ENCODE measurements around the gene ELN. TPM values are rescaled to one million over a fixed set of nuclear protein-coding genes. Genes with fewer than 3 reads are reported as not detected.

The ELN gene
- total RNA-seq, 1 experiment from 2014 or later = 65.9 TPM

DNA sequence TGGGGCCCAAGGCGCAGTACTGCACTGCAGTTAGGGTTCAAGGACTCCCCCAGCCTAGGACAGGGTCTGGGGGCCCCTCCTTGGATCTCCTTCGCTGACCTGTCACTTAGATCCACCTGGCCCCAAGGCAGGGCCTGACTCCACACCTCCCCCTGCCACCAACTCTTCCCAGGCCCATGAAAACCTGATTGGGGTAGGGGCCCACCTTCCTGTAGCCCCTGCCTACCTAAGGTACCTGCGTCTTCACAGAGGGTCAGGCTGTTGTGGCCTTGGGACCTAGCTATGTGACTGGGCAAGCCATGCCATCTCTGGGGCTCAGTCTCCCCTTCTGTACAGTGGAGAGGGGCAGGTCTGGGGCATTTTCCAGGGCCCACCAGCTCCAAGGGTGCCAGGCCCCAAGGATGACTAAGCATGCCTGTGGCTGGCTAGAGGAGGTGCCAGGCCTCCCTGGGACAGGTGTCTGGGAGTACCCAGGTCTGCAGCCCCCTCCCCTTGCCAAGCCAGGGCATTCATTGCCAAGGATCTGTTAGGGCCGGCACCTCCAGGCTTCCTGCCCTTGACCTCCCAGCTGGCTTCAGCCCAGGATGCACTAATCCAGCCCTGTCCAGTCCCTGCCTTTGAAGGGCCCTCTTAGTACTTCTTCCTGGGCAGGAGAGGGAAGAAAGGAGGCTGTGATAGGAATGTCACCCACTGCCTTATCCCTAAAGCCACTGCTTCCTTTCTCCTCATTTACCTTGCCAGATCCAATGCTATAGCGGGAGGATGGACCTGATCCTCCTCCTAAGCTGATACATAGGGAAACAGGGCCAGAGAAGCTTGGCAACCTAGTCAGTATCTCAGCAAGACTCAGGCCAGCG, 57.0 kb downstream of the ELN start:
- no TSS peak for BruUV-seq (replicated peaks)
- H3K9me3 ChIP-seq (ENCODE audit: low read depth, low read length, poor library complexity, severe bottlenecking) = no peaks in the 10 kb centered on the region
- H3K4me3 ChIP-seq (ENCODE audit: low read depth, low read length, poor library complexity, severe bottlenecking) = peak overlapping the region; percentile 88
- H3K27me3 ChIP-seq (replicated peaks; ENCODE audit: insufficient read depth, low read depth, low read length, poor library complexity) = no peaks in the 10 kb centered on the region
- peaks cover 13% of the 10 kb centered on the region for H3K4me1 ChIP-seq (ENCODE audit: insufficient read depth, low read length, poor library complexity, severe bottlenecking)
- intact Hi-C loops (cut with micrococcal nuclease; ENCODE audit: unreplicated experiment) = no loop called here
- peak overlapping the region; percentile 81 for H3K27ac ChIP-seq (ENCODE audit: low read depth, low read length, poor library complexity, severe bottlenecking)
- ChIA-PET CTCF (no interaction called here), POLR2A (ENCODE audit: low non-redundant PET) (no interaction called here)
- TF ChIP-seq EZH2 (IDR thresholded peaks at IDR 0.05; ENCODE audit: borderline replicate concordance, low read depth, low read length, poor library complexity, severe bottlenecking) (no peak), CTCF (conservative IDR thresholded peaks at IDR 0.05; ENCODE audit: low read depth, low read length) (no peak)
- no peak for DNase-seq (ENCODE audit: low spot score)
- H3K36me3 ChIP-seq (ENCODE audit: insufficient read depth, low read length, poor library complexity, severe bottlenecking) = peaks cover 16% of the 10 kb centered on the region

DNA sequence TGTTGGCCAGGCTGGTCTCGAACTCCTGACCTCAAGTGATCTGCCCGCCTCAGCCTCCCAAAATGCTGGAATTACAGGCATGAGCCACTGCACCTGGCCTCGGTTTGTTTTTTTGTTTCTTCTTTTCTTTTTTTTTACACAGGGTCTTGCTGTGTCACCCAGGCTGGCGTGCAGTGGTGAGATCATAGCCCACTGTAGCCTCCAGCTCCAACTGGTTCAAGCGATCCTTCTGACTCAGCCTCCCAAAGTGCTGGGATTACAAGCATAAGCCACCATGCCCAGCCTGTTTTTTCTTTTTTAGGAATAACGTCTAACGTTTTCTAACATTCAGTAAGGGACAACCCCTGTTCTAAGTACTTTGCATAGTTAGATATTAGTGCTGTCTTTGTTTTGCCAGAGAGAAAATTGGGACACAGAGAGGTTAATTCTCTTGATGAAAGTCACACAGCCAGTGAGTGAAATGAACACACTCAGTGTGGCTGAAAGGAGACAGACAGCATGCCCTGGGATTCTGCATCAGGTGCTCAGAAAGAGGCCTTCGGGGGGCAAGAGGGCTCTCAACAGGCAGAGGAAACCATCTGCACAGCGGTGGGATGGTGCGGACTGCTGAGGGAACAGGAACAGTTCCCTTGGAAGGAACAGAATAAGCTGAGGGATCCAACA, 59.9 kb downstream of the ELN start:
- H3K4me3 ChIP-seq (ENCODE audit: low read depth, low read length, poor library complexity, severe bottlenecking) = no peak overlapping the region
- ChIA-PET POLR2A (ENCODE audit: low non-redundant PET) (no interaction called here), CTCF (no interaction called here)
- H3K27me3 ChIP-seq (replicated peaks; ENCODE audit: insufficient read depth, low read depth, low read length, poor library complexity) = no peaks in the 10 kb centered on the region
- BruUV-seq (replicated peaks) = no TSS peak
- H3K4me1 ChIP-seq (ENCODE audit: insufficient read depth, low read length, poor library complexity, severe bottlenecking) = peaks cover 11% of the 10 kb centered on the region
- TF ChIP-seq EZH2 (IDR thresholded peaks at IDR 0.05; ENCODE audit: borderline replicate concordance, low read depth, low read length, poor library complexity, severe bottlenecking) = no peak
- TF ChIP-seq CTCF (conservative IDR thresholded peaks at IDR 0.05; ENCODE audit: low read depth, low read length) = no peak
- no peak overlapping the region for H3K27ac ChIP-seq (ENCODE audit: low read depth, low read length, poor library complexity, severe bottlenecking)
- no peaks in the 10 kb centered on the region for H3K9me3 ChIP-seq (ENCODE audit: low read depth, low read length, poor library complexity, severe bottlenecking)
- intact Hi-C loops (cut with micrococcal nuclease; ENCODE audit: unreplicated experiment) = no loop called here
- DNase-seq (ENCODE audit: low spot score) = no peak
- H3K36me3 ChIP-seq (ENCODE audit: insufficient read depth, low read length, poor library complexity, severe bottlenecking) = peaks cover 16% of the 10 kb centered on the region

GRCh38 chr7:74092321-74092963, 64.5 kb downstream of the ELN start:
- ChIA-PET CTCF (no interaction called here), POLR2A (ENCODE audit: low non-redundant PET) (interaction anchor here (0.6 kb wide), 1 partner anchor 65 kb away, joined by 9 read pairs; no protein-coding TSS in a partner anchor)
- intact Hi-C loops (cut with micrococcal nuclease; ENCODE audit: unreplicated experiment) = no loop called here
- Histone ChIP-seq H3K4me1 (ENCODE audit: insufficient read depth, low read length, poor library complexity, severe bottlenecking) (peaks cover 21% of the 10 kb centered on the region), H3K27ac (ENCODE audit: low read depth, low read length, poor library complexity, severe bottlenecking) (no peak overlapping the region), H3K9me3 (ENCODE audit: low read depth, low read length, poor library complexity, severe bottlenecking) (no peaks in the 10 kb centered on the region), H3K36me3 (ENCODE audit: insufficient read depth, low read length, poor library complexity, severe bottlenecking) (peaks cover 12% of the 10 kb centered on the region), H3K27me3 (replicated peaks; ENCODE audit: insufficient read depth, low read depth, low read length, poor library complexity) (no peaks in the 10 kb centered on the region), H3K4me3 (ENCODE audit: low read depth, low read length, poor library complexity, severe bottlenecking) (no peak overlapping the region)
- no TSS peak for BruUV-seq (replicated peaks)
- no peak for TF ChIP-seq EZH2 (IDR thresholded peaks at IDR 0.05; ENCODE audit: borderline replicate concordance, low read depth, low read length, poor library complexity, severe bottlenecking)
- TF ChIP-seq CTCF (conservative IDR thresholded peaks at IDR 0.05; ENCODE audit: low read depth, low read length) = no peak
- DNase-seq (ENCODE audit: low spot score) = no peak
